GM12892 (cell line): ENCODE results near the gene SYT5.
"Not testable (repeated sequence)": the region's sequence is repeated elsewhere in the genome, so short reads cannot be mapped to it uniquely, and the experiment has no call there.

ENCODE experiments used
- POLR2A ChIP-seq: IDR thresholded peaks from 2 replicates; pipeline ENCODE4 v1.6.1; 2011; ENCODE audit warnings: low read depth, low read length, control low read depth
- POLR2AphosphoS5 ChIP-seq: IDR thresholded peaks from 2 replicates; pipeline ENCODE4 v1.6.1; 2011; ENCODE audit warnings: low read depth, low read length, control low read depth

DNA sequence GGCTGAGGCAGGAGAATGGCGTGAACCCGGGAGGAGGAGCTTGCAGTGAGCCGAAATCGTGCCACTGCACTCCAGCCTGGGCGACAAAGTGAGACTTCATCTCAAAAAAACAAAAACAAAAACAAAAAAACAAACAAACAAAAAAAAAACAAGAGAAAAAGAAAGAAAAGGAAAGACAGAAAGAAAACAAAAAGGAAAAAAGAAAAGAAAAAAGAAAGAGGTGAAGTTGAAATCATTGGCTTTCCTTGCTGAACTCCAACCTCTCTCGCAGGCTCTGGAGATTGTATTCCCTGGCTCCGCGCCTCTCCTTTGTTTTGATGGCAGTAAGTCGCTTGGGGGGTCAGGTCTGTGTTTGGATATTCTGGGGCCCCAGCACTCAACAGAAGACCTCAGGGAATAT is 7.8 kb downstream of the SYT5 start:
- not testable (repeated sequence) for TF ChIP-seq POLR2AphosphoS5, POLR2A
